GM12892 (cell line): ENCODE results near the gene NDUFA7.
"Not testable (repeated sequence)": the region's sequence is repeated elsewhere in the genome, so short reads cannot be mapped to it uniquely, and the experiment has no call there.

ENCODE experiments used
- POLR2A ChIP-seq: IDR thresholded peaks from 2 replicates; pipeline ENCODE4 v1.6.1; 2011; ENCODE audit warnings: low read depth, low read length, control low read depth
- POLR2AphosphoS5 ChIP-seq: IDR thresholded peaks from 2 replicates; pipeline ENCODE4 v1.6.1; 2011; ENCODE audit warnings: low read depth, low read length, control low read depth
- TAF1 ChIP-seq: IDR thresholded peaks from 2 replicates; pipeline ENCODE4 v1.6.1; 2011; ENCODE audit warnings: low read depth, mild to moderate bottlenecking, control low read depth, low read length, borderline replicate concordance

GRCh38 chr19:8314981-8315640 lies 6.1 kb downstream of the NDUFA7 start:
- TF ChIP-seq POLR2AphosphoS5, POLR2A, TAF1: not testable (repeated sequence)
